ENCODE results near the gene RINL. TPM values are rescaled to one million over a fixed set of nuclear protein-coding genes. Genes with fewer than 3 reads are reported as not detected.

The RINL gene
- total RNA-seq, 1 donor from 2014 or later, result 2.6 TPM

DNA sequence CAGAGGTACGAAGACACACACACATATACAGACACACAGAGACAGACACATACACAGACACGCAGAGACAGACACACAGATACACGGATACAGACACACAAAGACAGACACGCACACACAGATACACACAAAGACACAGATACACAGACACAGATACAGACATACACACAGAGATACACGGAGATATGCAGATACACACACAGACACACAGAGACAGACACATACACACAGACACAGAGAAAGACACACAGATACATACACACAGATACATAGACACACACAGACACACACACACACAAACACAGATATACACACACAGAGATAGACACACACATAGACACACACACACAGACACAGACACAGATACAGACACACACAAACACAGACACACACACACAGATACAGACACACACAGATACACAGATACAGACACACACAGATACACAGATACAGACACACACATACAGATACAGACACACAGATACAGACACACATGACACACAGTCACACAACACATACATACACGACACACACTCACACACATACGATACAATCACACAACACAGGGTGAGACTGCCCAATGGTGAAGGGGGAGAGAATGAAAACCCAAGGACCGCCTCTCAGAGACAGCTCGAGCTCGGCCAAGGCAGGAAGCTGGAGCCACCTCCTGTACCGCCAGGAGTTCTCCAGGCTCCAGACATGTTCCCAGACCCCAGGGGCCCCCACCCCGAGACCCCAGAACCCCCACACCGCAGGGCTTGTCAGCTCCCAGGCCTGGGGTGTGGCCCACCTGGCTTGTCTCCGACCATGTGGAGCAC lies 42.7 kb upstream of the RINL start:
- Mint-ChIP-seq H3K27ac (no peak overlapping the region), H3K9me3 (ENCODE audit: low read depth) (no peaks in the 10 kb centered on the region), H3K27me3 (no peaks in the 10 kb centered on the region), H3K4me3 (ENCODE audit: low read depth) (no peak overlapping the region), H3K4me1 (ENCODE audit: low read depth) (no peaks in the 10 kb centered on the region), H3K36me3 (ENCODE audit: insufficient read depth) (peaks cover 14% of the 10 kb centered on the region)
- TF ChIP-seq, protein P1, sequence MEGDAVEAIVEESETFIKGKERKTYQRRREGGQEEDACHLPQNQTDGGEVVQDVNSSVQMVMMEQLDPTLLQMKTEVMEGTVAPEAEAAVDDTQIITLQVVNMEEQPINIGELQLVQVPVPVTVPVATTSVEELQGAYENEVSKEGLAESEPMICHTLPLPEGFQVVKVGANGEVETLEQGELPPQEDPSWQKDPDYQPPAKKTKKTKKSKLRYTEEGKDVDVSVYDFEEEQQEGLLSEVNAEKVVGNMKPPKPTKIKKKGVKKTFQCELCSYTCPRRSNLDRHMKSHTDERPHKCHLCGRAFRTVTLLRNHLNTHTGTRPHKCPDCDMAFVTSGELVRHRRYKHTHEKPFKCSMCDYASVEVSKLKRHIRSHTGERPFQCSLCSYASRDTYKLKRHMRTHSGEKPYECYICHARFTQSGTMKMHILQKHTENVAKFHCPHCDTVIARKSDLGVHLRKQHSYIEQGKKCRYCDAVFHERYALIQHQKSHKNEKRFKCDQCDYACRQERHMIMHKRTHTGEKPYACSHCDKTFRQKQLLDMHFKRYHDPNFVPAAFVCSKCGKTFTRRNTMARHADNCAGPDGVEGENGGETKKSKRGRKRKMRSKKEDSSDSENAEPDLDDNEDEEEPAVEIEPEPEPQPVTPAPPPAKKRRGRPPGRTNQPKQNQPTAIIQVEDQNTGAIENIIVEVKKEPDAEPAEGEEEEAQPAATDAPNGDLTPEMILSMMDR (IDR thresholded peaks at IDR 0.05; ENCODE audit: unreplicated experiment), result no peak
- DNase-seq (ENCODE audit: low spot score, unreplicated experiment), result no peak

DNA sequence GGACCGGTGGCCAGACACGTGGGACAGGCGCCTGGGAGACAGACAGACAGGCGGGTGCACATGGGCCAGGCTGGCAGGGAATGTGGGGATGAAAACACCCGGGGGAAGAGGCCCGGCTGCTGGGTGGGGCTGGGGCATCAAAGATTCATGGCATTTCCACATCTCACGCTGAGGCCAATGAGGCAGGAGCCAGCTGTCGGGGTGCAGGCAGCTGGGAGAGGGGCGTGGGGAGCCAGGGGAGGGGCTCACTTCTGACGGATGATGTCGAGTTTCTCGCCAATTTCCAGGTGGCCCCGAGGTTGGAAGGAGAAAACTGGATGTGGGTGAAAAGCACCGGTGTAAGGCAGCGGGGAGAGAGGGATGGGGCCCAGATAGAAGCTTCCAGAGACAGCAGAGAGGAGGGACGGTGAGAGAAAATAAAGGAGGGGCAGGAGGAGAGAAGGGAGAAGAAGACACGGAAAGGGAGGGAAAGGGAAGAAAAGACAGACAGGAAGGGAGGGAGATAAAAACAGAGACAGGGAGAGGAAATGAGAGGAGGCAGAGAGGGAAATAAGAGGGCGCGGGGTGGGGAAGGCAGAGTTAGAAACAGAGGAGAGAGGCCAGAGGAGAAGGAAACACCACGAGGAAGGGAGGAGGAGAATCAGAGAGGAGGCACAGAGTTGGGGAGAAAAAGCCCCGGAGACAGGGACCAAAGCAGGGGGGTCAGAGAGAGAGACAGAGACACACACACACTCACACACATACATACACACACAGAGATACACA lies 41.9 kb upstream of the RINL start:
- TF ChIP-seq, protein P1 (IDR thresholded peaks at IDR 0.05; ENCODE audit: unreplicated experiment), result no peak
- H3K4me1 Mint-ChIP-seq (ENCODE audit: low read depth), result no peaks in the 10 kb centered on the region
- no peak for DNase-seq (ENCODE audit: low spot score, unreplicated experiment)
- H3K27ac Mint-ChIP-seq, result no peak overlapping the region
- no peaks in the 10 kb centered on the region for H3K27me3 Mint-ChIP-seq
- no peak overlapping the region for H3K4me3 Mint-ChIP-seq (ENCODE audit: low read depth)
- no peaks in the 10 kb centered on the region for H3K9me3 Mint-ChIP-seq (ENCODE audit: low read depth)
- peaks cover 13% of the 10 kb centered on the region for H3K36me3 Mint-ChIP-seq (ENCODE audit: insufficient read depth)

DNA sequence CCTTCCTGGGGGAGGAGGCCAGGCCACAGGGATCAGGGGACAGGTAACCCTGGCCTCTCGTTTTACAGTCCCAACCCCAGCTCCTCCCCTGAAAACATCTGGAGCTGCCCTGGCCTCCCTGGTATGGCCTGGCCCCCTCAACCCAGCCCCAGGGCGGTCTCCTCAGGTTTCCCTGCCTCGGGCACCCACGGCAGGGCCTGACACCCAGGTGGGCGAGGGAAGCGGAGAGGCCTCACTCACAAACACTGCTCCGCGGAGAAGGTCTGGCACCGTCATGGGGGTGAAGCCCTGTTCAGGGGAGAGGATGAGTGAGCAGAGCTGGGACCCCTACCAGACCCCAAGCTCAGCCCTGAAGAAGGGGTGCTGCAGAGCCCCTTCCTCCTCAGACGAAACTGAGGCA lies 40.5 kb upstream of the RINL start:
- no peak for DNase-seq (ENCODE audit: low spot score, unreplicated experiment)
- Mint-ChIP-seq H3K27ac (no peak overlapping the region), H3K36me3 (ENCODE audit: insufficient read depth) (peaks cover 10% of the 10 kb centered on the region), H3K27me3 (no peaks in the 10 kb centered on the region), H3K9me3 (ENCODE audit: low read depth) (no peaks in the 10 kb centered on the region), H3K4me1 (ENCODE audit: low read depth) (no peaks in the 10 kb centered on the region), H3K4me3 (ENCODE audit: low read depth) (no peak overlapping the region)
- TF ChIP-seq, protein P1 (IDR thresholded peaks at IDR 0.05; ENCODE audit: unreplicated experiment), result no peak

DNA sequence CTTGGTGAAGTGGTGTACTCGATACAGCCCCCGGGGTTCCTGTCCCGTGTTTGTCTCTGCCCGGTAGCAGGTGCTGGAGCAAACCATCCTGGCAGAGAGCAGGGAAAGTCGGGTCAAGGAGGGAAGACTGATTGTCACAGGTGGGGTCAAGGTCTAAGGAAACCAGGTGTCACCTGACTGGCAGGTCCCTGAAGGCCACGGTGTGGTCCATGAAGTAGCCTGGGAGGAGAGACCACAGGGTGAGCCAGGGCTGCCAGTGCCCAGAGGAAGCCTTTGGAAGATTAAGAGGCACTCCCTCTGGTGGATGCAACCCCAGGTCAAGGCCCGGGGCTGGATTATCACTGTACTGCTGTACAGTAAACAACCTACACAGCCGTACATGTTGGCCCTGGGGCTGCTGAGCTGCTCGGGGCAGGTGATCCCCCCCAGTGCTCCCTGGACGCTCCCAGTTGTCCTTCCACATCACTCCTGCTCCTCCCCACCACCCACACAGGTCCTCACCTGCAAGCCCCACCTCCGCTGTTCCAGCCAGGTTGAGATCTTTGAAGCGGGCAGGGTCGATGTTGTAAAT lies 39.9 kb upstream of the RINL start:
- Mint-ChIP-seq H3K27ac (peak overlapping the region; percentile 77), H3K27me3 (no peaks in the 10 kb centered on the region), H3K4me3 (ENCODE audit: low read depth) (no peak overlapping the region), H3K36me3 (ENCODE audit: insufficient read depth) (peaks cover 12% of the 10 kb centered on the region), H3K9me3 (ENCODE audit: low read depth) (no peaks in the 10 kb centered on the region), H3K4me1 (ENCODE audit: low read depth) (no peaks in the 10 kb centered on the region)
- no peak for DNase-seq (ENCODE audit: low spot score, unreplicated experiment)
- TF ChIP-seq, protein P1 (IDR thresholded peaks at IDR 0.05; ENCODE audit: unreplicated experiment), result peak; percentile 18

DNA sequence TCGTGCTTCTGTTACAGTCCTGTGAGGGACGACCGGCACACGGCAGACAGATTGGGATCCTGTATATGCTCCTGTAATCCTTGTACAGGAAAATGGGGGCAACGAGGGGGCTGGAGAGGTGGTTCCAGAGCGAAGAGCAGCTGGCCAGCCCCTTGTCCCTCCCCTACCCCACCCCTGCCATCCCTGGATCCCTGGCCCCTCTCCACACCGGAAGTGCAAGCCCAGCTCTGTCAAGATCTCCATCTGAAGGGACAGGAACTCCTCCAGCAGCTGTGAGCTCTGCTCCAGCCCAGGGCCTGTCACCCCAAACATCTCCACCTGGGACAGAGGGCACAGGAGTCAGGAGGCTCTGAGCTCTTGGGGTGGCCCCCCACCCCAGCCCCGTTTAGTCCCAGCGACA lies 39.4 kb upstream of the RINL start:
- no peak for DNase-seq (ENCODE audit: low spot score, unreplicated experiment)
- no peak overlapping the region for H3K4me3 Mint-ChIP-seq (ENCODE audit: low read depth)
- no peak overlapping the region for H3K27ac Mint-ChIP-seq
- H3K4me1 Mint-ChIP-seq (ENCODE audit: low read depth), result no peaks in the 10 kb centered on the region
- TF ChIP-seq, protein P1 (IDR thresholded peaks at IDR 0.05; ENCODE audit: unreplicated experiment), result no peak
- peaks cover 11% of the 10 kb centered on the region for H3K36me3 Mint-ChIP-seq (ENCODE audit: insufficient read depth)
- H3K9me3 Mint-ChIP-seq (ENCODE audit: low read depth), result no peaks in the 10 kb centered on the region
- H3K27me3 Mint-ChIP-seq, result peaks cover 2% of the 10 kb centered on the region
